ENCODE measurements around the gene CYP19A1. TPM values are rescaled to one million over a fixed set of nuclear protein-coding genes. Genes with fewer than 3 reads are reported as not detected.

Gene CYP19A1
- total and polyA plus RNA-seq, 2 donors (not counting 1 experiment from before 2014, with no cell fraction given) = not detected

GRCh38 chr15:51260202-51260601 is 78.2 kb downstream of the CYP19A1 start:
- Histone ChIP-seq H3K36me3 (replicated peaks in 1 of 2; ENCODE audit: control extremely low read depth in 1 of 2, control insufficient read depth in 1 of 2, extremely low read depth in 1 of 2, insufficient read depth in 2 of 2, low read length in 1 of 2) (no peaks in the 10 kb centered on the region), H3K9ac (ENCODE audit: low read length) (no peak overlapping the region), H3K4me2 (replicated peaks; ENCODE audit: low read depth, low read length, poor library complexity, severe bottlenecking) (no peak overlapping the region), H3K4me1 (ENCODE audit: control insufficient read depth in 2 of 2, insufficient read depth in 2 of 2, low read length in 2 of 2) (no peaks in the 10 kb centered on the region), H3K79me2 (ENCODE audit: control insufficient read depth, insufficient read depth, low read length) (no peaks in the 10 kb centered on the region), H3K9me3 (ENCODE audit: control extremely low read depth in 1 of 3, control insufficient read depth in 2 of 3, insufficient read depth in 1 of 3, low read length in 2 of 3) (peaks cover 0 to 4% (median 0%) of the 10 kb centered on the region in 3 donors), H3K27me3 (replicated peaks in 1 of 4; ENCODE audit: control extremely low read depth in 1 of 4, control insufficient read depth in 3 of 4, insufficient read depth in 4 of 4, low read length in 3 of 4) (peaks cover 0 to 18% (median 0%) of the 10 kb centered on the region in 4 experiments), H3K27ac (ENCODE audit: low read length in 2 of 2) (no peak overlapping the region), H4K20me1 (ENCODE audit: control insufficient read depth, insufficient read depth, low read length, poor library complexity, severe bottlenecking) (no peaks in the 10 kb centered on the region), H3K4me3 (ENCODE audit: control extremely low read depth in 1 of 5, extremely low read depth in 1 of 5, insufficient read depth in 1 of 5, low read depth in 2 of 5, low read length in 4 of 5) (no peak overlapping the region), H2AFZ (ENCODE audit: insufficient read depth, low read depth, low read length, poor library complexity, severe bottlenecking) (no peak overlapping the region)
- no peak for ATAC-seq (ENCODE audit: low read depth)
- peaks cover 4% of the 10 kb centered on the region for H3K9me3 Mint-ChIP-seq (ENCODE audit: insufficient read depth)
- DNase-seq = no peak
- H3K4me1 Mint-ChIP-seq = no peaks in the 10 kb centered on the region
- intact Hi-C loops (cut with micrococcal nuclease) = no loop called here
- CTCF ChIA-PET = no interaction called here
- TF ChIP-seq CTCF (IDR thresholded peaks at IDR 0.05) (no peak), EZH2 (IDR thresholded peaks at IDR 0.05; ENCODE audit: borderline replicate concordance, insufficient read depth, low read depth, low read length, poor library complexity, severe bottlenecking) (no peak)
- POLR2A ChIA-PET = no interaction called here
- H3K27me3 Mint-ChIP-seq = peaks cover 17% of the 10 kb centered on the region
- 50% methylated on average over 1 of the region's 4 CpGs for WGBS (ENCODE audit: insufficient coverage)
- H3K4me3 Mint-ChIP-seq = no peak overlapping the region
- no peak overlapping the region for H3K27ac Mint-ChIP-seq

GRCh38 chr15:51255533-51255932 is 82.9 kb downstream of the CYP19A1 start:
- Mint-ChIP-seq H3K4me3 (no peak overlapping the region), H3K27me3 (peaks cover 27% of the 10 kb centered on the region), H3K27ac (no peak overlapping the region), H3K4me1 (no peaks in the 10 kb centered on the region), H3K9me3 (ENCODE audit: insufficient read depth) (no peaks in the 10 kb centered on the region)
- ChIA-PET CTCF (no interaction called here), POLR2A (no interaction called here)
- ATAC-seq (ENCODE audit: low read depth) (no peak), DNase-seq (no peak)
- no peak for TF ChIP-seq CTCF (IDR thresholded peaks at IDR 0.05)
- no peak for TF ChIP-seq EZH2 (IDR thresholded peaks at IDR 0.05; ENCODE audit: borderline replicate concordance, insufficient read depth, low read depth, low read length, poor library complexity, severe bottlenecking)
- peaks cover 0 to 15% (median 3%) of the 10 kb centered on the region in 4 experiments for H3K27me3 ChIP-seq (replicated peaks in 1 of 4; ENCODE audit: control extremely low read depth in 1 of 4, control insufficient read depth in 3 of 4, insufficient read depth in 4 of 4, low read length in 3 of 4)
- H3K4me2 ChIP-seq (replicated peaks; ENCODE audit: low read depth, low read length, poor library complexity, severe bottlenecking) = no peak overlapping the region
- no peak overlapping the region for H3K9ac ChIP-seq (ENCODE audit: low read length)
- H3K4me3 ChIP-seq (ENCODE audit: control extremely low read depth in 1 of 5, extremely low read depth in 1 of 5, insufficient read depth in 1 of 5, low read depth in 2 of 5, low read length in 4 of 5) = no peak overlapping the region
- no peak overlapping the region for H2AFZ ChIP-seq (ENCODE audit: insufficient read depth, low read depth, low read length, poor library complexity, severe bottlenecking)
- WGBS (ENCODE audit: insufficient coverage) = 100% methylated on average over 2 of the region's 2 CpGs
- no peaks in the 10 kb centered on the region for H4K20me1 ChIP-seq (ENCODE audit: control insufficient read depth, insufficient read depth, low read length, poor library complexity, severe bottlenecking)
- no peaks in the 10 kb centered on the region for H3K79me2 ChIP-seq (ENCODE audit: control insufficient read depth, insufficient read depth, low read length)
- H3K9me3 ChIP-seq (ENCODE audit: control extremely low read depth in 1 of 3, control insufficient read depth in 2 of 3, insufficient read depth in 1 of 3, low read length in 2 of 3) = no peaks in the 10 kb centered on the region
- H3K27ac ChIP-seq (ENCODE audit: low read length in 2 of 2) = no peak overlapping the region
- no peaks in the 10 kb centered on the region for H3K36me3 ChIP-seq (replicated peaks in 1 of 2; ENCODE audit: control extremely low read depth in 1 of 2, control insufficient read depth in 1 of 2, extremely low read depth in 1 of 2, insufficient read depth in 2 of 2, low read length in 1 of 2)
- intact Hi-C loops (cut with micrococcal nuclease) = no loop called here
- no peaks in the 10 kb centered on the region for H3K4me1 ChIP-seq (ENCODE audit: control insufficient read depth in 2 of 2, insufficient read depth in 2 of 2, low read length in 2 of 2)
